Upper lobe of left lung (tissue), 4 donors: Measurements from ENCODE around the gene CCL22.

ENCODE experiments used
- EP300 ChIP-seq, 4 donors: sonication (generic); formaldehyde crosslinking; IDR thresholded peaks; one replicate each; pipeline ENCODE4 v1.5.1; 2017; ENCODE audit warnings: antibody characterized with exemption in 4 of 4, control low read depth in 2 of 4
- POLR2A ChIP-seq, 4 donors: fragments of 450-650 bp; IDR thresholded peaks; one replicate each; pipeline ENCODE4 v1.5.1; 2016 to 2017; ENCODE audit warnings: antibody characterized with exemption in 4 of 4, mild to moderate bottlenecking in 2 of 4
- POLR2AphosphoS5 ChIP-seq, 2 donors: sonication (generic); formaldehyde crosslinking; IDR thresholded peaks; one replicate each; pipeline ENCODE4 v1.5.1; 2017; ENCODE audit warnings: antibody characterized with exemption in 2 of 2

DNA sequence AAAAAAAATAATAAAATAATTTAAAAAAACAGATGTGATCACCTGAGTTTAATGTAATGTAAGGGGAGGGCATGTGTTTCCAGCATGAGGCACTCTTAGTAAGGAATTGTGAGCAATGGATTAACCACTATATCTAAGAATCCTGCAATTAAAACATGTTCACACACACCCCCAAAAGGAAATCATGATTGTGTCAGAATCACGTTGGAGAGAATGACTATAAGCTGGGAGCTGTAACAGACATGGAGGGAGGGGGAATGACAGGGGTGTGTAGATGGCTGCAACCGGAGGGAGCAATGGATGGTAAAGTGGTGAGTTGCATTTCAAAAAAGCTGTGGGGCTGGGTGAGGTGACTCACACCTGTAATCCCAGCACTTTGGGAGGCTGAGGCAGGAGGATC is 13.6 kb upstream of the CCL22 start:
- TF ChIP-seq POLR2AphosphoS5 (IDR thresholded peaks at IDR 0.05) (no peak), POLR2A (IDR thresholded peaks at IDR 0.05) (no peak), EP300 (IDR thresholded peaks at IDR 0.05) (no peak)
